MCF 10A (cell line): Measurements from ENCODE around the gene PARD3. TPM values are rescaled to one million over a fixed set of nuclear protein-coding genes. Genes with fewer than 3 reads are reported as not detected.

Source experiments
- BruUV-seq: library from RNA; stranded (reverse); fragments of 400-500 nt; replicated peaks from 2 replicates; lab custom pipeline; 2021; lab: Mats Ljungman, UMichigan
- CTCF ChIA-PET: fragments of 300-600 bp; sonication (Branson Sonifier 250); formaldehyde crosslinking; extraction: SDS; loops from one replicate; lab custom pipeline; 2021; ENCODE audit warnings: antibody characterized with exemption, inconsistent platforms; lab: Yijun Ruan, JAX
- POLR2A ChIA-PET: fragments of 300-600, 350-650 bp; sonication (Branson Sonifier 250); formaldehyde crosslinking; extraction: SDS; loops from one replicate; lab custom pipeline; 2020; ENCODE audit warnings: antibody characterized with exemption, inconsistent platforms; lab: Yijun Ruan, JAX
- DNase-seq: peaks from one replicate; pipeline ENCODE4 v3.0.0-alpha.2; 2018; ENCODE audit not compliant: unreplicated experiment
- H3K27ac Mint-ChIP-seq: one replicate; pipeline ENCODE4 v1.8.0; 2022; ENCODE audit warnings: mild to moderate bottlenecking, low read depth, mixed read lengths; ENCODE audit not compliant: unreplicated experiment
- H3K27me3 Mint-ChIP-seq: one replicate; pipeline ENCODE4 v1.8.0; 2022; ENCODE audit warnings: mixed read lengths; ENCODE audit not compliant: insufficient read depth, unreplicated experiment
- H3K36me3 Mint-ChIP-seq: one replicate; pipeline ENCODE4 v1.8.0; 2022; ENCODE audit warnings: mild to moderate bottlenecking, moderate library complexity, mixed read lengths; ENCODE audit not compliant: insufficient read depth, unreplicated experiment
- H3K4me1 Mint-ChIP-seq: one replicate; pipeline ENCODE4 v1.8.0; 2022; ENCODE audit warnings: mixed read lengths; ENCODE audit not compliant: insufficient read depth, unreplicated experiment
- H3K4me3 Mint-ChIP-seq: one replicate; pipeline ENCODE4 v1.8.0; 2022; ENCODE audit warnings: mild to moderate bottlenecking, moderate library complexity, mixed read lengths; ENCODE audit not compliant: unreplicated experiment
- H3K9me3 Mint-ChIP-seq: one replicate; pipeline ENCODE4 v1.8.0; 2022; ENCODE audit warnings: mixed read lengths; ENCODE audit not compliant: unreplicated experiment
- CTCF ChIP-seq: fragments of 200-600 bp; IDR thresholded peaks from one replicate; pipeline ENCODE4 v1.8.0; 2022; ENCODE audit warnings: antibody characterized with exemption, mild to moderate bottlenecking; ENCODE audit not compliant: unreplicated experiment
- intact Hi-C: fragments of 100-400 bp; cut with micrococcal nuclease; formaldehyde crosslinking; loops from 2 replicates; pipeline ENCODE4 v1.14.1; 2022
- total RNA-seq: library from RNA; stranded (reverse); gene quantifications from 2 replicates; pipeline ENCODE4 v1.2.3, GENCODE V29; 2022

Gene PARD3
- total RNA-seq, 1 experiment from 2014 or later, result 70.0 TPM

GRCh38 chr10:34297541-34298345 is 517.4 kb downstream of the PARD3 start:
- Mint-ChIP-seq H3K4me3 (no peak overlapping the region), H3K36me3 (peaks cover 18% of the 10 kb centered on the region), H3K27ac (no peak overlapping the region), H3K9me3 (no peaks in the 10 kb centered on the region), H3K4me1 (peaks cover 13% of the 10 kb centered on the region), H3K27me3 (no peaks in the 10 kb centered on the region)
- intact Hi-C loops, result loop anchor here (10.0 kb wide), 1 partner anchor 1103 kb away; no protein-coding TSS in a partner anchor
- CTCF ChIA-PET, result interaction anchor here (0.9 to 1.2 kb wide), 2 partner anchors 73 to 1101 kb away, joined by 4 to 5 read pairs; no protein-coding TSS in a partner anchor
- no peak for TF ChIP-seq CTCF
- no TSS peak for BruUV-seq
- no peak for DNase-seq
- POLR2A ChIA-PET, result interaction anchor here (0.6 kb wide), 2 partner anchors 78 to 132 kb away, joined by 3 read pairs; no protein-coding TSS in a partner anchor

DNA sequence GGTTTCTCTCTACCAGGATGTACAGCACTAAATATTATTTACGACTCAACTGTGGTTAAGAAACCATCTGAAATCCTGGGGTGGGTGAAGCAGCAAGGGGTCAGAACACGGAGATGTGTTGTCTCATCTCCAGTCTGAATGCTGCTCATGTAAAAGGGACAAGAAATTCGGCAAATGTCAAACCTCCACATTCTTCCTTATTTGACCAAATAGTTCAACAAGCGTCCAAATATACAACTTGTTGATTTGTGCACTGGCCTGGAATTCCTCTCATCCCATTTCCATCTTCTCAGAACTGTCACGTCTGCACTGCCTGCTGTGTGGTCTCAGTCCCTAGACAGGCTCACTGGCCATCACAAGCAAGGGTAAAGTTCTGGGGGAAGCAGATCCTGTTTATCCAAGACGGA is 520.0 kb downstream of the PARD3 start:
- peaks cover 29% of the 10 kb centered on the region for H3K4me1 Mint-ChIP-seq

GRCh38 chr10:34294137-34294536 is 521.0 kb downstream of the PARD3 start:
- H3K9me3 Mint-ChIP-seq, result no peaks in the 10 kb centered on the region
- TF ChIP-seq CTCF, result no peak
- no peaks in the 10 kb centered on the region for H3K27me3 Mint-ChIP-seq
- no peaks in the 10 kb centered on the region for H3K36me3 Mint-ChIP-seq
- intact Hi-C loops, result loop anchor here (10.0 kb wide), 1 partner anchor 1099 kb away; no protein-coding TSS in a partner anchor
- BruUV-seq, result no TSS peak
- H3K4me1 Mint-ChIP-seq, result peaks cover 30% of the 10 kb centered on the region
- CTCF ChIA-PET, result no interaction called here
- no peak for DNase-seq
- H3K4me3 Mint-ChIP-seq, result no peak overlapping the region
- no peak overlapping the region for H3K27ac Mint-ChIP-seq
- POLR2A ChIA-PET, result no interaction called here

More for the DNA sequence above, 520.0 kb downstream of the PARD3 start:
- peak overlapping the region; percentile 22 for H3K27ac Mint-ChIP-seq
- H3K36me3 Mint-ChIP-seq, result peaks cover 4% of the 10 kb centered on the region
- H3K4me3 Mint-ChIP-seq, result no peak overlapping the region
- BruUV-seq, result no TSS peak
- CTCF ChIA-PET, result no interaction called here
- H3K9me3 Mint-ChIP-seq, result no peaks in the 10 kb centered on the region
- DNase-seq, result no peak
- H3K27me3 Mint-ChIP-seq, result no peaks in the 10 kb centered on the region
- no peak for TF ChIP-seq CTCF
- intact Hi-C loops, result loop anchor here (10.0 kb wide), 1 partner anchor 1100 kb away; no protein-coding TSS in a partner anchor
- POLR2A ChIA-PET, result no interaction called here

- no TSS peak for BruUV-seq
- CTCF ChIA-PET, result interaction anchor here (0.8 kb wide), 1 partner anchor 1111 kb away, joined by 3 read pairs; no protein-coding TSS in a partner anchor
- POLR2A ChIA-PET, result no interaction called here
- Mint-ChIP-seq H3K27me3 (no peaks in the 10 kb centered on the region), H3K36me3 (no peaks in the 10 kb centered on the region), H3K4me3 (no peak overlapping the region), H3K27ac (no peak overlapping the region), H3K9me3 (no peaks in the 10 kb centered on the region), H3K4me1 (peaks cover 29% of the 10 kb centered on the region)
- DNase-seq, result no peak
- intact Hi-C loops, result loop anchor here (10.0 kb wide), 1 partner anchor 1098 kb away; no protein-coding TSS in a partner anchor
- TF ChIP-seq CTCF, result no peak
These were observed 522.4 kb downstream of the PARD3 start for GRCh38 chr10:34292675-34293074.
